HEK293T (cell line): ENCODE data around the gene RIN2.

Experiments used
- ELF4 ChIP-seq: fragments of 450-650 bp; IDR thresholded peaks from 2 replicates; pipeline ENCODE4 v1.6.1; 2017; ENCODE audit warnings: antibody characterized with exemption
- FOXA1 ChIP-seq: fragments of 450-650 bp; IDR thresholded peaks from 2 replicates; pipeline ENCODE4 v1.6.1; 2016; ENCODE audit warnings: mild to moderate bottlenecking
- FOXK2 ChIP-seq: fragments of 450-650 bp; IDR thresholded peaks from 2 replicates; pipeline ENCODE4 v1.6.1; 2016; ENCODE audit warnings: mild to moderate bottlenecking
- LEF1 ChIP-seq: fragments of 450-650 bp; IDR thresholded peaks from 2 replicates; pipeline ENCODE4 v1.6.1; 2017; ENCODE audit warnings: mild to moderate bottlenecking, borderline replicate concordance
- NFRKB ChIP-seq: fragments of 450-650 bp; IDR thresholded peaks from 2 replicates; pipeline ENCODE4 v1.6.1; 2016; ENCODE audit warnings: mild to moderate bottlenecking, moderate library complexity
- TARDBP ChIP-seq: fragments of 450-650 bp; IDR thresholded peaks from 2 replicates; pipeline ENCODE4 v1.6.1; 2016
- ZNF384 ChIP-seq: fragments of 450-650 bp; IDR thresholded peaks from 2 replicates; pipeline ENCODE4 v1.6.1; 2016
- TF ChIP-seq, protein P1 (sequence below): fragments of 450-650 bp; IDR thresholded peaks from 2 replicates; pipeline ENCODE4 v1.6.1; 2016

DNA sequence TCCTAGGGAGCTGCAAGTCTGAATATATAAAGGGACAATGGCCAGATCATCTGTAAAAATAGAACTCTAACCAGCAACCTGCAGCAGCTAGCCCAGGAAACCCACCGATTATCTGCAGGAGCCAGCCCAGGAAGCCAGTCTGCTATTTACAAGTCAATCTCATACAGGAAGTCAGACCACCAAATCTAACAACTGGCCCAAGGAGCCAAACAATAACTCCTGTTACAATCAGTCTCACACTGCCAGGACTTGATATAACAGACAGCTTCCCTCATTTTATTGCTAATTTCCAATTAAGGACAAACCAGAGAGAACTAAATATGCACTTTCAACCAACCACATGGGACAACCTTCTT lies 14.4 kb upstream of the RIN2 start:
- TF ChIP-seq, protein P1, sequence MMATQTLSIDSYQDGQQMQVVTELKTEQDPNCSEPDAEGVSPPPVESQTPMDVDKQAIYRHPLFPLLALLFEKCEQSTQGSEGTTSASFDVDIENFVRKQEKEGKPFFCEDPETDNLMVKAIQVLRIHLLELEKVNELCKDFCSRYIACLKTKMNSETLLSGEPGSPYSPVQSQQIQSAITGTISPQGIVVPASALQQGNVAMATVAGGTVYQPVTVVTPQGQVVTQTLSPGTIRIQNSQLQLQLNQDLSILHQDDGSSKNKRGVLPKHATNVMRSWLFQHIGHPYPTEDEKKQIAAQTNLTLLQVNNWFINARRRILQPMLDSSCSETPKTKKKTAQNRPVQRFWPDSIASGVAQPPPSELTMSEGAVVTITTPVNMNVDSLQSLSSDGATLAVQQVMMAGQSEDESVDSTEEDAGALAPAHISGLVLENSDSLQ, result no peak
- TF ChIP-seq TARDBP, result no peak
- TF ChIP-seq LEF1, result no peak
- TF ChIP-seq ELF4, result no peak
- no peak for TF ChIP-seq ZNF384
- no peak for TF ChIP-seq NFRKB
- TF ChIP-seq FOXK2, result no peak
- no peak for TF ChIP-seq FOXA1
